ENCODE data around the gene DCAF6.

Gene DCAF6

GRCh38 chr1:167966050-167966449 lies 29.6 kb downstream of the DCAF6 start:
- no peak for DNase-seq

DNA sequence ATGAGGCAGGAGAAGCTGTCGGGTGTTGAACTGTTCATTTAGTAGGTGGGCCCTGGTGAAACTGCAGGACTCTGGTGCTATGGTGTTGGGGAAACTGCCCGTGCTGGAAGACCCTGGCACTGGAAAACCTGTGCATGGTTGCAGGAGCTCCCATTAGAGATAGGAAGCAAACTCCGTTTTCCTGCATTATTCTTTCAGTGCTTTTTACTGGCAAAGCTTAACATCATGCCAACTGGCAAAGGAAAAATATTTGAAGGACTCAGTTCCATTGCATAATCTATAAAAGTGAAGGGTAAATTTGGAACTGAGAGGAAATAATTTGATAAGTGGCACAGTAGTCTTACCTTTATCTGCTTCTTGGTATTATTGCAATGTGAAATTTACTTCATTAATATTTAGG lies 32.1 kb downstream of the DCAF6 start:
- no peak for DNase-seq

DNA sequence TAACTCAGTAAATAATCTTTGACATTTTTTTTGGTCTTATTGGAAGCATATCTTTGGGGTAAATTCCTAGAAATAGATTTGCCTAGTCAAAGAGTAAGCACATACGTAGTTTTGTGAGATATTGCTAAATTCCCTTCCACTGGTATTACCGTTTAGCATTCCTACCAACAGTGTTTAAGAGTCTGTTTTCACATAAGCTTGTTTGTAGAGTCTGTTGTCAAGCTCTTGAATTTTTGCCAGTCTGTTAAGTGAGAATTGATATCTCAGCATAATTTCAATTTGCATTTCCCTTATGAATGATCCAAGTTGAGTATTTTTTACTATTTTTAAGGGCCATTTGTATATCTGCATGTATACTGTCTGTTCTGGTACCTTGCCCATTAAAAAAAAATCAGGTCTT lies 37.3 kb downstream of the DCAF6 start:
- no peak for DNase-seq

- DNase-seq, result no peak
These were observed 38.2 kb downstream of the DCAF6 start for GRCh38 chr1:167974698-167975097.

GRCh38 chr1:167977245-167977644 lies 40.8 kb downstream of the DCAF6 start:
- no peak for DNase-seq

DNA sequence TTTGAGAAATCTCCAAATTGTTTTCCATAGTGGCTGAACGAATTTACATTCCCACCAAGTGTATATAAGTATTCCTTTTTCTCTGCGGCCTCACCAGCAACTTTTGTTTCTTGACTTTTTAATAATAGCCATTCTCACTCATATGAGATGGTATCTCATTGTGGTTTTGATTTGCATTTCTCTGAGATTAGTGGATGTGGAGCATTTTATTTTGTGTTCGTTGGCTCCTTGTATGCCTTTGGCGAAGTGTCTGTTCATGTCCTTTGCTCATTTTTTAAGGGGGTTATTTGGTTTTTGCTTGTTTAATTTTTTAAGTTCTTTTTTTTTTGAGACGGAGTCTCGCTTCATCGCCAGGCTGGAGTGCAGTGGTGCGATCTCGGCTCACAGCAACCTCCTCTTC lies 45.5 kb downstream of the DCAF6 start:
- no peak for DNase-seq

DNA sequence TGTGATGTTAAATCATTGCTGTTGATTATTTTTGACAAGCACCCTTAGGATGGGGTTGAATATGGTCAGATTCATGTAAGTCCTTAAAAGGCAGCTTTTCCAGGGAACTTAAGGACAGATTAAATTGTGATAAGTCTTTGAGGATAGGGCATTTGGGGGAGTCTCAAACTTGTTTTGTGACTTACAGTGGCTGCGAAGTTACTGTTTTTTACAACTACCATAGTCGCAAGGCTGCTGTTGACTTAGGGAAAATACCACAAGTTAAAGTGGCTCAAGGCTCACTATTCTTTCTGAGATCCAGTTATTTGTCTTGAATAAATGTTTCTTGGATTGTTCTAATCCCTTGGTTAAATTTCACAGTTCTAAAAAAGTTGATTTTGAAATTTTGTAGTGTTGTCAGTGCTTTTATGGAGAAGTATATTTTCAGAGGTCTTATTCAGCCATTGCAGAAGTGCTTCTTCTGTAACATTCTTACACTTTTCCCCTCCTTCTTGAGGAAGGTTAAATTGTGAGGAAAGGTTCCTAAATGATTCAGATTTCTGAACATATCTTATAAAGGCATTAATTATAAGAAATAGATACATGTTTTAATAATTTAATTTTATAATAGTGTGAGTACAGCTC lies 47.4 kb downstream of the DCAF6 start:
- no peak for DNase-seq

DNA sequence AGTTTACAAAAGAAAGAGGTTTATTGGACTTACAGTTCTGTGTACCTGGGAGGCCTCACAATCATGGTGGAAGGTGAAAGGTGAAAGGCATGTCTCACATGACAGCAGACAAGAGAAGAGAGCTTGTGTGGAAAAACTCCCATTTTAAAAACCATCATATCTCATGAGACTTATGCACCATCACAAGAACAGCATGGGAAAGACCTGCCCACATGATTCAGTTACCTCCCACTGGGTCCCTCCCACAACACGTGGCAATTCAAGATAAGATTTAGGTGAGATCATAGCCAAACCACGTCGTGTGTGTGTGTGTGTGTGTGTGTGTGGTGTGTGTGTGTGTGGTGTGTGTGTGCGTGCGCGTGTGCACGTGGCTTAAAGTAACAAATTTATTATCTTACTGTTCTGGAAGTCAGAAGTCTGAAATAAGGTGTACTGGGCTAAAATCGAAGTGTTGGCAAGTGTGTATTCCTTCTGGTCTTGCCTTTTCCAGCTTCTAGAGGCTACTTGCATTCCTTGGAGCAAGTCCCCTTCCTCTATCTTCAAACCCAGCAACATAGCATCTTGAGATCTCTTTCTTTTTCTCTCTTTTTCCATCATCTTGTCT lies 48.5 kb downstream of the DCAF6 start:
- no peak for DNase-seq

DNA sequence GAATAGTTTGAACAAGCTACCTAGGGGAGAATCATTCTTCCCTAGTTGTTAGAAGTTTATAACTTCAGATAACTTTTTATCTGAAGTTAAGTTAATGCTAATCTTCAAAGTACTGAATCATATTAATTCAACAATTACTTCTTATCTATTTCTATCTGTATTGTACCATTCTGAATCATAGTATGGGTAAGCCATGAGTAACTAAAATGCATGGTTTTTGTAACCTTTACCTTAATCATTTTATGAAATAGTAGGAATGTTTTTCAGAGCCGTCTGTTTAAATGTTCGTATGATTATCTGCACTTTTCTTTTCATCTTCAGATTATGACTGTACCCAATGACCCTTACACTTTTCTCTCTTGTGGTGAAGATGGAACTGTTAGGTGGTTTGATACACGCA lies 50.7 kb downstream of the DCAF6 start:
- DNase-seq, result no peak

GRCh38 chr1:167991546-167991945 lies 55.1 kb downstream of the DCAF6 start:
- no peak for DNase-seq

- no peak for DNase-seq
These were observed 57.2 kb downstream of the DCAF6 start for GRCh38 chr1:167993720-167994119.

DNA sequence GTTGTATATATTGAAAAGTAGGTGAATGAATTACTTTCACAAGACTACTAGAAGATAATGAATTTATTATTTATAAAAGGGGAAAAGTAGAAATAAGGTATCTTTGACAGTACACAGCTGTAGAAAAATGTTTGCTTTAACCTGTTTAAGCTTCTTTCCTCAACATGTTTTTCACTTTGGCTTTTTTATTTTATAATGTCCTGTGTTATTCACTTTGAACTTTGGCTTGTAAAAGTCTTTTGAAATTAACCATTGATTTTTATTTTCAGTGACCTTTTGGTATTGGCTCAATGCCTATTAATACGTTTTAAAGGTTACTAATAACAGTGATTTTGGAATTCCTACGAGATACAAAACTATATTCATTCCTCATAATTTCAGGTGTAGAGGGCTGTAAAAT lies 58.1 kb downstream of the DCAF6 start:
- no peak for DNase-seq

DNA sequence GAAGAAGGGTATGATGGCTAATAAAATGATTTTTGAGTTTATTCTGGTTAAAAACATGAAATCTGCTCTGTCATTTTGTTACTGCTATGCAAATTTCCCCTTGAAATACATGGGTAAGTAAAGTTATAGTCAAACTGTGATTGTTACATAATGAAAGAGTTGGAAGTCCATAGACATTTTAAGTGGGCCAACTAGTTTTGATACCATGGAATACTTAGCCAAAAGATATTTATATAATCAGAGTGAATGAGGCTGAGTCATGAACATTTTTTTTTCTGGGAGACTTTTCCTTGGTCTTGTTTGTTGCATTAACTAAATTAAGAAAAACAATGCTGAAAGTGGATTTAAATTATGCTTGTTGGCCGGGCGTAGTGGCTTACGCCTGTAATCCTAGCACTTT lies 58.6 kb downstream of the DCAF6 start:
- no peak for DNase-seq

GRCh38 chr1:167996266-167996665 lies 59.8 kb downstream of the DCAF6 start:
- DNase-seq, result no peak

DNA sequence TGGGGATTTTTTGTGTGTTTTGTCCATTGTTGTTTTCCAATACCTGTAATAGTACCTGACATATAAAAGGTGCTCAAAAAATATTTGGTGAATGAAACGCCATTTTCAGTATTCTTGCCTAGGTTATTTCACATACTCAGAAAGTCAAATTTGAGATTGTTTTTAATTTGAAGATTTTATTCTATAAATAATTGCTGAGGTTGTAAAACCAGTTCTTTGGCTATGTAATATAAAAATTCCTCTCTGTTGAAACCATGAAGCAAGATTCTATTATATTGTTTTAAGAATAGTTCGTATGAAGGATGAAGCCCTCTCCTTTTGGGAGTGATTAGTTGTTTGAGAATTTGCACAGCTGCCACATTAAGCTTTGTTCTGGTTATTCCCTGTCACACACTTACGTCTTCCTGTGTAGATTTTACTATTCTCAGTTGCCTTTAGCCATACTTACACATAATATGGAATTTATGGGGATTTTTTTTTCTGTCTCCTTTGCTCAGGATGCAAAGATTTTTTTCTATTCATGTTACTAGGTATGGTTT lies 60.6 kb downstream of the DCAF6 start:
- no peak for DNase-seq

- DNase-seq, result no peak
These were observed 63.4 kb downstream of the DCAF6 start for GRCh38 chr1:167999877-168000276.

- no peak for DNase-seq
These were observed 64.2 kb downstream of the DCAF6 start for GRCh38 chr1:168000656-168001055.

GRCh38 chr1:168001213-168001612 lies 64.7 kb downstream of the DCAF6 start:
- no peak for DNase-seq

GRCh38 chr1:168004531-168004930 lies 68.0 kb downstream of the DCAF6 start:
- DNase-seq, result no peak

DNA sequence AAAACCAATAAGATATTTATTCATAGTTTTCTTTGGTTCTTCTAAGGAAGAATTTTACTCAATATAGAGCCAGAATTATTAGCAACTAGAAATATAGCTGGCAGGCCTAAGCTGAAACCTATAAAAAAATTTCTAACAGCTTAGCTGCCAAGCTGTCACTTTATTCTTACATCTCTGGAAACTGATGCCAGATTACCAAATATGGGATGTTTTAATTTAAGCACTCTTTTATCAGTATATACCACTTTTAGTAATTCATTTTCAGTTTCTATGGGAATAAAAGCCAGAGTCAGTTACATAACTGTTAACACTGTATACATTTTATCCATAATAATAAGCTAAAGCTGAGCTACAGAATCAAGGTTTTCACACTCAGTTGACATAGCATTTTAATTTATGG lies 69.0 kb downstream of the DCAF6 start:
- no peak for DNase-seq

DNA sequence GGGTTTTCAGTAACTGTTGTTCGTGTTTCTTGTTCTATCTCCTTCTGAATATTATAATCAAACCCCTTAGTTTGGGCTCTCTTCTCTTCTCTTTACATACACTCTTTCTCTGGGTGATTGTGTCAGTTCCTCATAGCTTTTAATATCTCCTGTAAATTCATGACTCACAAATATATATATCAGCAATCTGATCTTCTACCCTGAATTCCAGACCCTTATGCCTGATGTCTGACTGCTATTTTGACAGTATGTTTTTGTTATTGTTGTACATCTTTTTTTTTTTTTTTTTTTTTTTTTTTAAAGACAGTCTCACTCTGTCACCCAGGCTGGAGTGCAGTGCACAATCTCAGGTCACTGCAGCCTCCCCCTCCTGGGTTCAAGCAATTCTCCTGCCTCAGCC lies 71.2 kb downstream of the DCAF6 start:
- no peak for DNase-seq

GRCh38 chr1:168008595-168008994 lies 72.1 kb downstream of the DCAF6 start:
- DNase-seq, result no peak

DNA sequence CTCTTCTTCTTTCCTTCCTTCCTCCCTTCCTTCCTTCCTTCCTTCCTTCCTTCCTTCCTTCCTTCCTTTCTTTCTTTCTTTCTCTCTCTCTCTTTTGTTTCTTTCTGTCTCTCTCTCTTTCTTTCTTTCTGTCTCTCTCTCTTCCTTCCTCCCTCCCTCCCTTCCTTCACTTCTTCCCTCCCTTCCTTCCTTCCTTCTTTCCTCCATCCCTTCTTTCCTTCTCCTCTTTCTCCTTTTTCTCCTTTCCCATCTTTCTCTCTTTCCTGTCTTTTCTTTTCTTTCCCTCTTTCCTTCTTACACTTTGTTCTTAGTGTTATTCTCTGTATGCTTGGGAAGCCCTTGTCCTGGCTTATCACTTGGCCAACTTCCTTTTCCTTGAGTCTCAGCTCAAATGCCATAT lies 72.8 kb downstream of the DCAF6 start:
- no peak for DNase-seq

GRCh38 chr1:168019407-168019806 lies 82.9 kb downstream of the DCAF6 start:
- no peak for DNase-seq

GRCh38 chr1:168031198-168031597 lies 94.7 kb downstream of the DCAF6 start:
- DNase-seq, result no peak

Data from NCI-H748 treated with DMSO at 0.1 percent for 48 hours (cell line).